ENCODE results near the gene ATP5F1A.
"Not testable (repeated sequence)": the region's sequence is repeated elsewhere in the genome, so short reads cannot be mapped to it uniquely, and the experiment has no call there.

Gene ATP5F1A

GRCh38 chr18:46050268-46050667, 47.8 kb downstream of the ATP5F1A start:
- H4K20me1 ChIP-seq (ENCODE audit: insufficient read depth, low read length) = no peaks in the 10 kb centered on the region
- H3K27me3 ChIP-seq (ENCODE audit: low read depth, low read length) = peaks cover 28% of the 10 kb centered on the region
- no peaks in the 10 kb centered on the region for H3K4me1 ChIP-seq (ENCODE audit: low read length)
- no peak overlapping the region for H3K4me3 ChIP-seq (ENCODE audit: low read length)
- no peak overlapping the region for H3K9ac ChIP-seq (ENCODE audit: low read length)
- no peaks in the 10 kb centered on the region for H3K9me3 ChIP-seq (ENCODE audit: insufficient read depth, low read length)
- no peak overlapping the region for H2AFZ ChIP-seq (ENCODE audit: low read depth, low read length)
- H3K36me3 ChIP-seq (replicated peaks; ENCODE audit: low read depth, low read length) = no peaks in the 10 kb centered on the region
- no peaks in the 10 kb centered on the region for H3K79me2 ChIP-seq (ENCODE audit: low read length)
- TF ChIP-seq CTCF (IDR thresholded peaks at IDR 0.05; ENCODE audit: low read depth, low read length) (no peak), EZH2phosphoT487 (IDR thresholded peaks at IDR 0.05; ENCODE audit: low read depth) (no peak)
- H3K27ac ChIP-seq (ENCODE audit: low read length) = no peak overlapping the region
- no peak overlapping the region for H3K4me2 ChIP-seq (ENCODE audit: low read length)

GRCh38 chr18:46048641-46049040, 49.5 kb downstream of the ATP5F1A start:
- Histone ChIP-seq H3K9ac (ENCODE audit: low read length) (no peak overlapping the region), H3K79me2 (ENCODE audit: low read length) (no peaks in the 10 kb centered on the region), H3K27me3 (ENCODE audit: low read depth, low read length) (peaks cover 28% of the 10 kb centered on the region), H3K27ac (ENCODE audit: low read length) (no peak overlapping the region), H2AFZ (ENCODE audit: low read depth, low read length) (no peak overlapping the region), H3K4me2 (ENCODE audit: low read length) (no peak overlapping the region), H4K20me1 (ENCODE audit: insufficient read depth, low read length) (no peaks in the 10 kb centered on the region), H3K4me3 (ENCODE audit: low read length) (no peak overlapping the region), H3K4me1 (ENCODE audit: low read length) (no peaks in the 10 kb centered on the region), H3K36me3 (replicated peaks; ENCODE audit: low read depth, low read length) (no peaks in the 10 kb centered on the region), H3K9me3 (ENCODE audit: insufficient read depth, low read length) (no peaks in the 10 kb centered on the region)
- no peak for TF ChIP-seq EZH2phosphoT487 (IDR thresholded peaks at IDR 0.05; ENCODE audit: low read depth)
- TF ChIP-seq CTCF (IDR thresholded peaks at IDR 0.05; ENCODE audit: low read depth, low read length) = no peak

- peaks cover 17% of the 10 kb centered on the region; the same call in 1 of the 2 replicates for H3K27me3 ChIP-seq (ENCODE audit: low read depth, low read length)
- not testable (repeated sequence) for H3K9ac ChIP-seq (ENCODE audit: low read length); H4K20me1 ChIP-seq (ENCODE audit: insufficient read depth, low read length); H3K4me1 ChIP-seq (ENCODE audit: low read length); H3K9me3 ChIP-seq (ENCODE audit: insufficient read depth, low read length); H3K79me2 ChIP-seq (ENCODE audit: low read length); H3K4me2 ChIP-seq (ENCODE audit: low read length); H3K36me3 ChIP-seq (replicated peaks; ENCODE audit: low read depth, low read length); H3K4me3 ChIP-seq (ENCODE audit: low read length); H3K27ac ChIP-seq (ENCODE audit: low read length); H2AFZ ChIP-seq (ENCODE audit: low read depth, low read length)
Observed at GRCh38 chr18:46047369-46047768, 50.7 kb downstream of the ATP5F1A start.

- H3K79me2 ChIP-seq (ENCODE audit: low read length) = no peaks in the 10 kb centered on the region
- no peak overlapping the region for H3K9ac ChIP-seq (ENCODE audit: low read length)
- H3K27ac ChIP-seq (ENCODE audit: low read length) = no peak overlapping the region
- no peaks in the 10 kb centered on the region for H3K4me1 ChIP-seq (ENCODE audit: low read length)
- no peak overlapping the region for H3K4me2 ChIP-seq (ENCODE audit: low read length)
- no peak overlapping the region for H2AFZ ChIP-seq (ENCODE audit: low read depth, low read length)
- H4K20me1 ChIP-seq (ENCODE audit: insufficient read depth, low read length) = no peaks in the 10 kb centered on the region
- H3K9me3 ChIP-seq (ENCODE audit: insufficient read depth, low read length) = no peaks in the 10 kb centered on the region
- H3K4me3 ChIP-seq (ENCODE audit: low read length) = no peak overlapping the region
- H3K27me3 ChIP-seq (ENCODE audit: low read depth, low read length) = peaks cover 15% of the 10 kb centered on the region; the same call in 1 of the 2 replicates
- no peaks in the 10 kb centered on the region for H3K36me3 ChIP-seq (replicated peaks; ENCODE audit: low read depth, low read length)
- TF ChIP-seq CTCF (IDR thresholded peaks at IDR 0.05; ENCODE audit: low read depth, low read length) = no peak
- no peak for TF ChIP-seq EZH2phosphoT487 (IDR thresholded peaks at IDR 0.05; ENCODE audit: low read depth)
Observed at GRCh38 chr18:46046688-46047087, 51.4 kb downstream of the ATP5F1A start.

GRCh38 chr18:46046126-46046525, 52.0 kb downstream of the ATP5F1A start:
- Histone ChIP-seq H3K9me3 (ENCODE audit: insufficient read depth, low read length) (no peaks in the 10 kb centered on the region), H3K4me3 (ENCODE audit: low read length) (no peak overlapping the region), H3K9ac (ENCODE audit: low read length) (no peak overlapping the region), H3K36me3 (replicated peaks; ENCODE audit: low read depth, low read length) (no peaks in the 10 kb centered on the region), H4K20me1 (ENCODE audit: insufficient read depth, low read length) (no peaks in the 10 kb centered on the region), H3K4me2 (ENCODE audit: low read length) (no peak overlapping the region), H2AFZ (ENCODE audit: low read depth, low read length) (no peak overlapping the region), H3K27ac (ENCODE audit: low read length) (no peak overlapping the region), H3K27me3 (ENCODE audit: low read depth, low read length) (0 out of 2 replicates have a peak, but pooled peaks cover 12% of the 10 kb centered on the region), H3K79me2 (ENCODE audit: low read length) (no peaks in the 10 kb centered on the region), H3K4me1 (ENCODE audit: low read length) (no peaks in the 10 kb centered on the region)
- TF ChIP-seq CTCF (IDR thresholded peaks at IDR 0.05; ENCODE audit: low read depth, low read length) (no peak), EZH2phosphoT487 (IDR thresholded peaks at IDR 0.05; ENCODE audit: low read depth) (no peak)
